HEK293 (cell line): ENCODE measurements around the gene BCL7A.

Experiments
- ATF2 ChIP-seq: fragments of 450-650 bp; formaldehyde crosslinking; IDR thresholded peaks from 2 replicates; pipeline ENCODE4 v1.5.1; 2016; ENCODE audit warnings: missing biosample characterization, missing genetic modification characterization, low read depth
- PRDM4 ChIP-seq: fragments of 450-650 bp; formaldehyde crosslinking; IDR thresholded peaks from 2 replicates; pipeline ENCODE4 v1.5.1; 2017; ENCODE audit warnings: missing biosample characterization, missing genetic modification characterization
- SALL2 ChIP-seq: fragments of 450-650 bp; formaldehyde crosslinking; IDR thresholded peaks from 2 replicates; pipeline ENCODE4 v1.5.0; 2017; ENCODE audit warnings: missing biosample characterization, mild to moderate bottlenecking, missing genetic modification characterization, borderline replicate concordance
- TRIM28 ChIP-seq: IDR thresholded peaks from 2 replicates; pipeline ENCODE4 v1.6.1; 2011; ENCODE audit warnings: low read length, control low read depth, borderline replicate concordance
- ZBTB48 ChIP-seq: fragments of 450-650 bp; formaldehyde crosslinking; IDR thresholded peaks from 2 replicates; pipeline ENCODE4 v1.5.1; 2016; ENCODE audit warnings: missing biosample characterization, missing genetic modification characterization
- ZBTB49 ChIP-seq: fragments of 450-650 bp; formaldehyde crosslinking; IDR thresholded peaks from 2 replicates; pipeline ENCODE4 v1.5.1; 2016; ENCODE audit warnings: missing biosample characterization, missing genetic modification characterization, low read depth
- ZBTB8A ChIP-seq: fragments of 450-650 bp; formaldehyde crosslinking; IDR thresholded peaks from 2 replicates; pipeline ENCODE4 v1.5.1; 2016; ENCODE audit warnings: missing biosample characterization, missing genetic modification characterization
- ZNF132 ChIP-seq: fragments of 450-650 bp; formaldehyde crosslinking; IDR thresholded peaks from 2 replicates; pipeline ENCODE4 v1.5.1; 2017; ENCODE audit warnings: missing biosample characterization, missing genetic modification characterization, borderline replicate concordance
- ZNF202 ChIP-seq: fragments of 450-650 bp; formaldehyde crosslinking; IDR thresholded peaks from 2 replicates; pipeline ENCODE4 v1.5.1; 2016; ENCODE audit warnings: missing biosample characterization, missing genetic modification characterization, borderline replicate concordance
- ZNF214 ChIP-seq: fragments of 450-650 bp; formaldehyde crosslinking; IDR thresholded peaks from 2 replicates; pipeline ENCODE4 v1.5.1; 2017; ENCODE audit warnings: missing biosample characterization, mild to moderate bottlenecking, missing genetic modification characterization, borderline replicate concordance
- ZNF24 ChIP-seq: fragments of 450-650 bp; formaldehyde crosslinking; IDR thresholded peaks from 2 replicates; pipeline ENCODE4 v1.5.1; 2016; ENCODE audit warnings: missing biosample characterization, missing genetic modification characterization
- ZNF274 ChIP-seq, 2 experiments: fragments of 200-500 bp in 1 of 2; fragments of 450-650 bp in 1 of 2; sonication (Bioruptor generic) in 1 of 2; formaldehyde crosslinking in 1 of 2; IDR thresholded peaks; 2 replicates each; pipeline versions ENCODE4 v1.5.1 to v1.6.1; 2014 to 2016; ENCODE audit warnings: borderline replicate concordance in 1 of 2, inconsistent platforms in 1 of 2, low read length in 1 of 2, missing biosample characterization in 1 of 2, missing genetic modification characterization in 1 of 2
- ZNF280C ChIP-seq: fragments of 450-650 bp; formaldehyde crosslinking; IDR thresholded peaks from 2 replicates; pipeline ENCODE4 v1.5.1; 2016; ENCODE audit warnings: missing biosample characterization, missing genetic modification characterization
- ZNF324 ChIP-seq: fragments of 450-650 bp; formaldehyde crosslinking; IDR thresholded peaks from 2 replicates; pipeline ENCODE4 v1.5.1; 2016; ENCODE audit warnings: missing biosample characterization, missing genetic modification characterization
- ZNF335 ChIP-seq: fragments of 450-650 bp; formaldehyde crosslinking; conservative IDR thresholded peaks from 2 replicates; pipeline ENCODE4 v1.5.1; 2016; ENCODE audit warnings: missing biosample characterization, missing genetic modification characterization
- ZNF350 ChIP-seq: fragments of 450-650 bp; formaldehyde crosslinking; IDR thresholded peaks from 2 replicates; pipeline ENCODE4 v1.5.0; 2017; ENCODE audit warnings: missing biosample characterization, mild to moderate bottlenecking, missing genetic modification characterization
- ZNF488 ChIP-seq: fragments of 450-650 bp; formaldehyde crosslinking; IDR thresholded peaks from 2 replicates; pipeline ENCODE4 v1.5.1; 2016; ENCODE audit warnings: missing biosample characterization, missing genetic modification characterization
- ZNF513 ChIP-seq: fragments of 450-650 bp; IDR thresholded peaks from 2 replicates; pipeline ENCODE4 v1.5.1; 2018; ENCODE audit warnings: missing biosample characterization, missing genetic modification characterization
- ZNF544 ChIP-seq: fragments of 450-650 bp; formaldehyde crosslinking; IDR thresholded peaks from 2 replicates; pipeline ENCODE4 v1.5.0; 2017; ENCODE audit warnings: missing biosample characterization, missing genetic modification characterization
- ZNF561 ChIP-seq: fragments of 450-650 bp; IDR thresholded peaks from 2 replicates; pipeline ENCODE4 v1.5.1; 2018; ENCODE audit warnings: missing biosample characterization, missing genetic modification characterization, borderline replicate concordance
- ZNF704 ChIP-seq: fragments of 450-650 bp; formaldehyde crosslinking; IDR thresholded peaks from 2 replicates; pipeline ENCODE4 v1.5.1; 2016; ENCODE audit warnings: missing biosample characterization, missing genetic modification characterization
- ZNF747 ChIP-seq: fragments of 450-650 bp; formaldehyde crosslinking; IDR thresholded peaks from 2 replicates; pipeline ENCODE4 v1.5.1; 2016; ENCODE audit warnings: missing biosample characterization, missing genetic modification characterization

Gene BCL7A

GRCh38 chr12:121989276-121990113 is 32.2 kb upstream of the BCL7A start (continued):
- TF ChIP-seq PRDM4 (tag by site-specific recombination), result peak; percentile 88
- no peak for TF ChIP-seq TRIM28
- TF ChIP-seq ZNF214 (tag by site-specific recombination), result no peak
- TF ChIP-seq ZNF335 (tag by site-specific recombination), result no peak
- no peak for TF ChIP-seq ZNF202
- peak; percentile 41; the same call in 1 of the 2 replicates for TF ChIP-seq ATF2 (tag by site-specific recombination)
- TF ChIP-seq ZNF350, result no peak
- no peak for TF ChIP-seq ZNF704
- no peak for TF ChIP-seq ZNF513 (tag by site-specific recombination)
- TF ChIP-seq ZNF544 (tag by site-specific recombination), result no peak
- 0 out of 2 replicates have a peak, but pooled peaks have one; percentile 21 for TF ChIP-seq ZNF324 (tag by site-specific recombination)
- TF ChIP-seq ZBTB49 (tag by site-specific recombination), result no peak
- peak; percentile 68 for TF ChIP-seq ZBTB8A
- no peak for TF ChIP-seq ZNF747 (tag by site-specific recombination)
- no peak for TF ChIP-seq ZNF280C
- 0 out of 2 replicates have a peak, but pooled peaks have one; percentile 47 for TF ChIP-seq ZNF24 (tag by site-specific recombination)
- TF ChIP-seq ZNF274 (IDR thresholded peaks at IDR 0.05; ENCODE audit: low read length), result no peak
- TF ChIP-seq ZNF274 (tag by site-specific recombination; IDR thresholded peaks at IDR 0.05; ENCODE audit: borderline replicate concordance), result no peak
- TF ChIP-seq ZBTB48 (tag by site-specific recombination), result no peak
- TF ChIP-seq ZNF132 (tag by site-specific recombination), result no peak
- TF ChIP-seq ZNF561, result peak; percentile 82
- peak; percentile 63; the same call in 1 of the 2 replicates for TF ChIP-seq ZNF488 (tag by site-specific recombination)
- TF ChIP-seq SALL2, result no peak
